HG03135 (cell line): ENCODE results near the gene FASLG.

ENCODE experiments used
- ATAC-seq: cut with Tn5 transposase; IDR thresholded peaks from one replicate; pipeline ENCODE4 v1.9.1; 2021; ENCODE audit warnings: mild to moderate bottlenecking, moderate library complexity; ENCODE audit not compliant: unreplicated experiment

FASLG gene

GRCh38 chr1:172646653-172647052, 12.2 kb upstream of the FASLG start:
- no peak for ATAC-seq

GRCh38 chr1:172647110-172647564, 11.8 kb upstream of the FASLG start:
- ATAC-seq: no peak

DNA sequence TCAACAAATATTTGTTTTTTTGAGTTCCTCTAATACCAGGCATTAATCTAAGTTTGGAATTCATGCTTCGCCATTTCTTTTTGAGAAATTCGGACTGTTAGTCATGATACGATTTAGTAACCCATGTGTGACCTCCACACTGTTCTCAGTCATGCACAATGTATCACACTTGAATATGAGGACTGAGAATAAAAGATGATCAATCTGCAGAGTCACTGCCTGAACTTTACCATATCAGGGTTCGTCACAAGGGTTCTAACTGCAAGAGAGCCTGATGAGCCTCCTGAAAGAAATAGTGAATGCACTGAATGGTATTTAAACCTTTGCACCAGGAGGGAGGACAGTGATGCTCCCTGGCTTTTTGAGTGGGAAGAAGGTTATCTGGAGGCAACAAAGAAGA, 10.9 kb upstream of the FASLG start:
- ATAC-seq: no peak

DNA sequence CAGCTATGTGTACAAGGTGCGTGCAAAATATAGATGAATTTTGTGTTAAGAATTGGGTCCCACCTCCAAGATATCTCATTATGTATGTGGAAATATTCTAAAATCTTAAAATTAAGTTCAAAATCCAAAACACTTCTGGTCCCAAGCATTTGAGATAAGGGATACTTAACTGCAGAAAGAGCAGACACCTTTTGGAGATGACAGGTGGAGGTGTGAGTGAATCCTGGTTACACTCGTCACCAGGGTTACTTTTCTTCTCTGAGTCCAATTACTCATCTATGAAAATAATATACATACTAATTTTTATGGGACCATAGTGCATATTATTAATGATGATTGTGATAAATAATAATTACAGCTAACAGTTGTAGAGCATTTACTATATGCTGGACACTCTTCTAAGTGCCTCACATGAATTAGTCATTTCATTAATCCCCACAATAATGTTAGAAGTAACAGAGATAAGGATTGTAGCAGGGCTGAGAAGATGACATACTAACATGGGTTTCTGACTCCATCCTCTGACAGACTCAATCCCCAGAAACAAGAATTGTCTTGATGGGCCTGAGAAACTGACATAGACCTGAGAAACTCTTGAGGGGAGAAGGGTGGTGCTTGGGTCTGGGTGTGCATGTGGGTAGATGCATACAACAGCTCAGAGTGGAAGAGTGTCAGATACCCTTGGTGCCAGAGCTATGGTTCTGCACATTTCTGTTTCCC, 8.3 kb upstream of the FASLG start:
- ATAC-seq: no peak

- no peak for ATAC-seq
Observed at GRCh38 chr1:172653015-172653709, 5.7 kb upstream of the FASLG start.

DNA sequence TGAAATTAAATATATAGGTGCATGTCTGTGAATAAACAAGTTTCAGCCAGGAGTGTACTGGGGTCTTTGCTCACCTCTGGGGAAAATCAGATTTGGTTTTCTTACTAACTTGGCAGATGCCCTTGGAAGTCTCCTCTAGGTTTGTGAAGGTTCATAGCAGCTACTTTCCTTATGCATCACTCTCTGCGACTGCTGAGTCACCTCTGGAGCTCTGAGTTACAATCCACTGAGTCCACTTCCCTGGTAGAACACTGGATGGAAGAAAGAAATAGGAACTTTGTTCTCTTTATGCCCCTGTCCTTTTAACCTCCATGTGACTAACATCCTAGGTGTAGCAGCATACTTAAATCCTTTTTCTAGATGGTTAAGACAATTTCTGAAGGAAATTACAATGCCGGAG, 4.4 kb upstream of the FASLG start:
- ATAC-seq: no peak

DNA sequence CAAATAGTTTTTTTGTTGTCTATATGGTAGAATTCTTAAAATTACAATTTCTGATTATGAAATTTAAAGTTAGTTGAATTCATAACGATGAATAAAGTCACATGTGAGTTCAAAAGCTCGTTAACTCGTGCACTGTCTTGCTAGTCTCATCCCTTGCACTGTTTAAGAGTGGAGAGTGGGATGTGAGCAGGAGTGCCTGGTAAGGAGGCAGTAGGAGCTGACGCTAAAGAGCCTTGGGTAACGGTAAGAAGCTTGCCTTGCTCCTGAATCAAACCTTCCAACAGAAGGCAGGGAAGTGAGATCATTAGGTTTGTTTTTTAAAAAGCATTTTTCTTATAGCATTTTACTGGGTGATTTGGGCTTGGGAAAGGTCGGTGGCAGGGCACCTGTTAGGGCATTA, 2.3 kb upstream of the FASLG start:
- no peak for ATAC-seq

- no peak for ATAC-seq
Observed at GRCh38 chr1:172657586-172657985, 1.3 kb upstream of the FASLG start.

DNA sequence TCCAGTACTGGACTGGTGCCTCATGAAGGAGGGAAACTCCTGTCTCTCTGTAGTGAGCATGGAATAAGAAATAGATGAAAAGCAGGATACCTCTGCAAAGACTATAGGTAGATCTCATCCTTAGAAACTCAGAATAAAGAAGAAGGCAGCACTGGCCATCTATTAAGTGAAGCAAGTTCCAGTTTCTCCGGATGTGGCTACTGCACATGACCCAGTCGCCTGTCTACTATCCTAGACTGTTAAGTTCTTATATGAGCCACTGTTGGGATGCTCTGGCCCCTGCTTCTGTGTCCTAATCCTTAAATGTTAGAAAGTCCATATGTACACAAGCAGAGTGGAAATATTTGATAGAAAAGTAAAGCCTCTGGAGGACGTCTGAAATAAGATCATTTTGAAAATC, 2.2 kb downstream of the FASLG start:
- ATAC-seq: no peak

GRCh38 chr1:172662464-172663109, 3.7 kb downstream of the FASLG start:
- ATAC-seq: peak; percentile 84

DNA sequence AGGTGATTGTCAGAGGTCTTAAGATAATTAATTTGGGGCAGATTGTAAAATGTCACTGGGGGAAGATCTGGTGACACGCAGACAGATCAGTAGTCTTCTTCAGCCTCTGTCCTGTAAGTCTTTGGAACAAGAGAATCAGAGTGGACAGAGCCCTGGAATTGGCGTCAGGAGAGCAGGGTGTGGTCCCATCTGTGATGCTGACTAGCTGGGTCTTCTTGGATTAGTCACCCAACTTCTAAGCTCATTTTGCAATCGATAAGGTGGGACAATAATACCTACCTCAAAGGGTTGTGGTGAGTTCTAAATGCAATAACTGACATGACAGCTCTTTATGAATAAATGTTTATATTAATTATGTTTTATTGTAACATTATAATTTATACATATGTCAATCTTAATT, 4.8 kb downstream of the FASLG start:
- no peak for ATAC-seq

DNA sequence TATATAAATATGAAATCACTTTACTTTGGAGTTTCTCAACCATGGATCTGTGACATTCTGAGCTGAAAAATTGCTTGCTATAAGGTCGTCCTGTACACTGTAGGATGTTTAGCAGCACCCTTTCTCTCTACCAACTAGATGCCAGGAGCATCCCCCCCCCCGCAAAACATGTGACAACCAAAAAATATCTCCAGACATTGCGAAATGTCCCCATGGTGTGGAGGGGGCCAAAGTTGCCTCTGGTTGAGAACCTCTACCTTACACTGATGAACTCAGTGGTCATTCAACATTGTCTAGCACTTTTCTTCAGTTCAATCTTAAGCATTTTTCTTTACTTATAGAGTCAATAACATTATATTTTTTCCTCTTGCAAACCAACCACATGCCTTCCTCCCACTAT, 9.2 kb downstream of the FASLG start:
- no peak for ATAC-seq

- ATAC-seq: no peak
Observed at GRCh38 chr1:172669011-172669410, 10.1 kb downstream of the FASLG start.

- ATAC-seq: no peak
Observed at GRCh38 chr1:172670316-172670715, 11.4 kb downstream of the FASLG start.

DNA sequence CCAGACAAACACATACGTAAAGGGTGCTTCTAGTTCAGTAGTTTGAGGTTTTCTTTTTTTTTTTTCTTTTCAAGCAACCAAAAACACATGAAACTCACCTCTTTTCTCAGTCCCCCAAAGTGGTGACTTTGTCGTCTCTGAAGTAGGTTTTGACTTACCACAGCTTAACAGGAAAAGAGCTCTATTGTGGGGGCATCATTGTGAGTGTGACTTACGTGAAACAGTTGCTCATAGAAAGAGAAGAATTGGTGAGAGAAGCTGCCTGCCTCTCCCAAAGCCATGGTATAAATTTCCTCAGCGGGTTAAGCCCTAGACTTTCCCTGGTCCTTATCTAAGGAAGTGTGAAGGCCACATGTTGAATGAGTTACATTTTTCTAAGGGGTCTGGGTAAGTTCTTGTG, 11.9 kb downstream of the FASLG start:
- ATAC-seq: no peak

- ATAC-seq: no peak
Observed at GRCh38 chr1:172671591-172671990, 12.7 kb downstream of the FASLG start.

DNA sequence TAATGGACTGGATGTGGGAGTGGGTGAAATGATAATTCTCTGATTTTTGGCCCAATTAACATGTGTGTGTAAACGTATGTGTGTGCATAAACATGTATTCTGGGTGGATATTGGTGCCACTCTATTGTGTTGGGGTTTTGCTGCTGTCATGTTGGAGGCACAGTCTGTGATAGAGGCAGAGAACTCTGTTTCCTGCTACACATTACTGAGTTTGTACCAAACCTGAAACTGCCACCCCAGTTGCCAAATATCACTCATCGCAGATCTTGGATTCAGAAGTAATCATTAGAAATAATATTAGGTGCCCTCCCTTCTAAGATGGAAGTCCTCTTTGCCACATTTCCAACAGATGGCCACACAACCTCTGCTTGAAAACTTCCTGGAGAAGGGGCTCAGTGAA, 13.8 kb downstream of the FASLG start:
- ATAC-seq: no peak

- ATAC-seq: no peak
Observed at GRCh38 chr1:172673761-172674160, 14.9 kb downstream of the FASLG start.

DNA sequence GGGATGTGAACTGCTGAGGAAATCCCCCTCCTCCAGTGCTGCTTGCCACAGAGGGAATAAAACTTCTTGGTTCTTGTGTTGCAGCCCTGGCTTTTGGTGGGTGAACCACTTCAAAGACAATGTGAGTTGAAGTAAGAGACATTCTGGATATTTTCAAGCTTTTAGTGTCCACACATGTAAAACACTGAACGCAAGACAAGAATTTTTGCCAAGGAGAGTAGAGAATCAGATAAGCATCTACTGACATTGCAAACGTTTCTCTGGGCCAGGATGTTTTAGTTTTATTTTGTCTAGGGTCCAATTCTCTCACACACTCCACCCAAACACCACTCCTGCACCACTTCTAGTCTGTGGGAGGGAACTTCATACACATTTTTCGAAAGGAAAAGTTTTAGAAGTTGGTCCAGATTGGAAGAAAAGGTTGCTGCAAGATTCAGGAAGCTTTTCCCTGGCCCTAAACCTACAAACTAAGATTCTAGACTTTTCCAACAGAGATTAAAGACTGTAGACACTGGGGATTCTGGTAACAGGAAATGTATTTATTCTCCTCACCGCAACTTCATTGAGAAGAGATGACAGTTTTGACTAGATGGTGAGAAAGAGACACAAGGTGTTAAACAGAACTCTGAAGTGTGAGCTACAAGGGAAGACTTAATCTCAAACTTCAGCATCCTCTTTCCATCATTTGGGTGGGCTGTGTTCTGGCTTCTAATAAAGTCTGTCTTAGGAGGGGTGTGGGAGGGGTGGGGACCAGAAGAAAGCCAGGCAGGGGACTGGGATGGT, 16.1 kb downstream of the FASLG start:
- no peak for ATAC-seq

- ATAC-seq: no peak
Observed at GRCh38 chr1:172679000-172679772, 20.3 kb downstream of the FASLG start.

DNA sequence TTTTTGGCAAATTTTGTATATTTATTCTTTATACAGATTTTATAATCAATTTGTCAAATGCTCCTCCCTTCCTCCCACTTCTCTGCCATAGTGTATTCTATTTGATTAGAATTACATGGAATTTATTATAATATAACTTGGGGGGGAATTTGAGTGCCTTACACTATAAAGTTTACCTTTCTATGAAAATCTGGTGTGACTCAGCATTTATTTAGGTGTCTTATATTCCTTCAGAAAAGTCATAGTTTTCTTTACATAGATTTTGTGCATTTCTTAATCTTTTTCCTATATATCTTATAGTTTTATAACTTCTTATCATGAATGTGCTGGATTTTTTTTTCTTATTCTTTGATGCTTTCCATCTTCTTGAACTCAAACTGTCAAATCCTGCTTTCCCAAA, 21.3 kb downstream of the FASLG start:
- no peak for ATAC-seq
